ENCODE data around the gene PRR15L.
"Not testable (repeated sequence)": the region's sequence is repeated elsewhere in the genome, so short reads cannot be mapped to it uniquely, and the experiment has no call there.

The PRR15L gene

GRCh38 chr17:47956791-47957590 is 692 bp downstream of the PRR15L start:
- DNase-seq = no peak

- no peak for DNase-seq
Measured at GRCh38 chr17:47955497-47956461, 1.9 kb downstream of the PRR15L start.

GRCh38 chr17:47953909-47954308 is 3.8 kb downstream of the PRR15L start:
- DNase-seq = no peak

- DNase-seq = no peak
Measured at GRCh38 chr17:47952171-47953021, 5.3 kb downstream of the PRR15L start.

GRCh38 chr17:47950448-47950847 is 7.2 kb downstream of the PRR15L start:
- DNase-seq = no peak

GRCh38 chr17:47949946-47950345 is 7.7 kb downstream of the PRR15L start:
- DNase-seq = no peak

GRCh38 chr17:47949197-47949759 is 8.4 kb downstream of the PRR15L start:
- peak; percentile 84 to 87 for DNase-seq

- no peak for DNase-seq
Measured at GRCh38 chr17:47948706-47949196, 8.9 kb downstream of the PRR15L start.

- peak; percentile 72 to 79 for DNase-seq
Measured at GRCh38 chr17:47946929-47947397, 10.7 kb downstream of the PRR15L start.

- no peak for DNase-seq
Measured at GRCh38 chr17:47946516-47946915, 11.2 kb downstream of the PRR15L start.

GRCh38 chr17:47945529-47946508 is 11.9 kb downstream of the PRR15L start:
- no peak for DNase-seq

- no peak for DNase-seq
Measured at GRCh38 chr17:47945080-47945479, 12.6 kb downstream of the PRR15L start.

GRCh38 chr17:47942568-47942967 is 15.1 kb downstream of the PRR15L start:
- DNase-seq = no peak

- DNase-seq = no peak
Measured at GRCh38 chr17:47942096-47942510, 15.6 kb downstream of the PRR15L start.

- DNase-seq = peak; percentile 86 to 88
Measured at GRCh38 chr17:47941246-47942095, 16.2 kb downstream of the PRR15L start, which contains the start of gene PNPO. Gene PNPO (plus strand): TSS chr17:47941571. CDS start chr17:47941676, 105 bp downstream.

- no peak for DNase-seq
Measured at GRCh38 chr17:47937941-47938340, 19.7 kb downstream of the PRR15L start.

- DNase-seq = no peak
Measured at GRCh38 chr17:47935961-47936360, 21.7 kb downstream of the PRR15L start.

- DNase-seq = not testable (repeated sequence)
Measured at GRCh38 chr17:47935468-47935867, 22.2 kb downstream of the PRR15L start.

GRCh38 chr17:47934856-47935255 is 22.8 kb downstream of the PRR15L start:
- no peak for DNase-seq

- no peak for DNase-seq
Measured at GRCh38 chr17:47931848-47932247, 25.8 kb downstream of the PRR15L start.

Data from stimulated activated CD4-positive, alpha-beta T cell treated with anti-CD3 and anti-CD28 coated beads, Interleukin-2, amount 100 ng/mL, for 48 hours (primary cell).